DOHH2 (cell line): ENCODE data around the gene TRERF1.

Experiments
- H3F3A ChIP-seq: fragments of 200-600 bp; sonication (generic), shearing (Covaris generic); 2 replicates; pipeline ENCODE4 v1.6.0; 2016; ENCODE audit warnings: antibody characterized with exemption, mild to moderate bottlenecking; ENCODE audit not compliant: control insufficient read depth, insufficient read depth
- H3K27ac ChIP-seq: fragments of 200-600 bp; sonication (generic); 2 replicates; pipeline ENCODE4 v1.5.1; 2014; ENCODE audit warnings: low read depth, mild to moderate bottlenecking, low read length, moderate library complexity
- H3K27me3 ChIP-seq: fragments of 200-600 bp; sonication (generic); 2 replicates; pipeline ENCODE4 v1.6.1; 2014; ENCODE audit warnings: mild to moderate bottlenecking, low read length, mixed read lengths; ENCODE audit not compliant: control insufficient read depth
- H3K36me3 ChIP-seq: fragments of 200-600 bp; sonication (generic); 2 replicates; pipeline ENCODE4 v1.6.1; 2014; ENCODE audit warnings: mild to moderate bottlenecking, low read length, moderate library complexity, mixed read lengths; ENCODE audit not compliant: control insufficient read depth
- H3K4me1 ChIP-seq: fragments of 200-600 bp; sonication (generic); 2 replicates; pipeline ENCODE4 v1.6.1; 2014; ENCODE audit warnings: mild to moderate bottlenecking, low read length, mixed read lengths; ENCODE audit not compliant: control insufficient read depth
- H3K4me2 ChIP-seq: fragments of 200-600 bp; sonication (generic); 2 replicates; pipeline ENCODE4 v1.6.0; 2014; ENCODE audit warnings: mild to moderate bottlenecking, low read length, moderate library complexity
- H3K4me3 ChIP-seq: fragments of 200-600 bp; sonication (generic); 2 replicates; pipeline ENCODE4 v1.5.1; 2014; ENCODE audit warnings: mild to moderate bottlenecking, low read length, mixed read lengths
- H3K79me2 ChIP-seq: fragments of 200-600 bp; sonication (generic); 2 replicates; pipeline ENCODE4 v1.6.1; 2014; ENCODE audit warnings: mild to moderate bottlenecking, low read length, mixed read lengths; ENCODE audit not compliant: control insufficient read depth
- H3K9me2 ChIP-seq: fragments of 200-600 bp; sonication (generic); replicated peaks from 2 replicates; pipeline ENCODE4 v1.6.1; 2014; ENCODE audit warnings: mild to moderate bottlenecking, low read length, mixed read lengths; ENCODE audit not compliant: control insufficient read depth
- H3K9me3 ChIP-seq: fragments of 200-600 bp; sonication (generic); 2 replicates; pipeline ENCODE4 v1.6.1; 2014; ENCODE audit warnings: antibody characterized with exemption, low read length, mixed read lengths; ENCODE audit not compliant: control insufficient read depth, insufficient read depth
- H4K20me1 ChIP-seq: fragments of 200-600 bp; sonication (generic); 2 replicates; pipeline ENCODE4 v1.6.0; 2014; ENCODE audit warnings: low read depth, mild to moderate bottlenecking, antibody characterized with exemption, low read length, moderate library complexity; ENCODE audit not compliant: control insufficient read depth, insufficient read depth
- CTCF ChIP-seq: fragments of 200-600 bp; sonication (generic); IDR thresholded peaks from one replicate; pipeline ENCODE4 v1.5.1; 2014; ENCODE audit warnings: antibody characterized with exemption, mild to moderate bottlenecking, low read depth, low read length; ENCODE audit not compliant: poor library complexity, severe bottlenecking
- EZH2phosphoT487 ChIP-seq: fragments of 200-600 bp; sonication (generic); IDR thresholded peaks from 2 replicates; pipeline ENCODE4 v1.6.1; 2017; ENCODE audit warnings: borderline replicate concordance, mild to moderate bottlenecking, antibody characterized with exemption, low read length, moderate library complexity, mixed read lengths

Gene TRERF1

DNA sequence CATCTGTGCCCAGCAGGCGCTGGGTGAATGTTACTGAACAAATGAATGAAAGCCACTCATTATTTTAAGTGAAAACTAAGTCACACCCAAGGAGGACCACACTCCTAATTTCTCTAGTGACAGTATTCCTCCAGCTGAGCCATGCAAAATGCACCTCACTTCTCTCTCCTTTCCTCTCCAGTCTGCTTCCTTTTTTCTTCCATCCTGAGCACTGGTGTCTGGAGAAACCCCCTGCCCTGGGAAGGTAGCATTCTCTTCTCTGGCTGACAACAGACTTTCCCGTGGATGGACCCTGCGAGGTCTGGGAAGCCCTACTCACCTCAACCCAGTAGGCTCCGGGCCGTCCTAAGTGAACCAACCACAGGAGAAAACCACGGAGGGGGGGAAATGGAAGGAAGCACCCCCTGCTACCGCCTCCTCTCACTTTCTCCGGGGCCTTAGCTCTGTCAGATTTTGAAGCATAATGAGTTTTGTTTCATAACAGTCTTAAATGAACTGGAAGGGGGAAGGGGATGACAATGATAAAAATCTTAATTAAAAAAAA is 22.6 kb downstream of the TRERF1 start:
- Histone ChIP-seq H3K27ac (no peak overlapping the region), H3K4me2 (0 out of 2 replicates have a peak overlapping the region, but pooled peaks have one; percentile 8)

DNA sequence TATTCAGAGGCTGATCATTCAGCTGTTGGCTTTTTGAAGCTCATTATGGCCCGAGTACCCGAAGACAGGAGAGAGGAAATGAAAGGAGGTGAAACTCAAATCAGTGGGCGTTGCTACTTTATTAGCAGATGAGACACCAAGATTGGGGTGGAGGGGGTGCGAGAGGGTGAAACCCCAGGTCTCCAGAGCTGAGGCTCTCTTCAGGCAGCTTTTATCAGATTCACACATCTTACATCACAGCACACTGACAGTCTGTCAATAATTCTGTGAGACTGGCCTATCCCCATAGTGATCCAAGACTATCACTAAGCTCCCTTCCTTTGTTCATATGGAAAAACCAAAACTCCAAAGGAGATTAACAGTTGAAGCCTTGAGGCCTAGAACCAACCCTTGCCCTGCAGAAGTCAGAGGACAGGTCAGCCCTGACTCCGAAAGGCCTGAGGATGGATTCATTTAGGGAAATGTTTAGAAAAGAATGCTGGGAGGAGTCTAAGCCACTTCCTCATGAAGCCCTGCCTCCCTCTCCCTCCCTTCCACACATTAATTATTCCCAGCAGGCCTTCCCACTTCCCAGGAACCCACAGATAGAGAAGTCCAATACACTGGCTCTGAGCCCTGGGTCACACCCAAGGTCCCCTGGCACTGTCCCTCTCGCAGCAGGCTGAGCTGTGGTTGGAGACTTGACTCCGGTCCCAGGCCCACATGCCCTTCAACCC is 23.2 kb downstream of the TRERF1 start:
- H3K36me3 ChIP-seq: peaks cover 13% of the 10 kb centered on the region
- H3F3A ChIP-seq: no peaks in the 10 kb centered on the region
- H3K4me1 ChIP-seq: peaks cover 16% of the 10 kb centered on the region
- H3K4me2 ChIP-seq: peak overlapping the region; percentile 8; the same call in 1 of the 2 replicates
- no peaks in the 10 kb centered on the region for H3K27me3 ChIP-seq
- H4K20me1 ChIP-seq: peaks cover 4% of the 10 kb centered on the region
- H3K9me2 ChIP-seq: no peaks in the 10 kb centered on the region
- H3K9me3 ChIP-seq: no peaks in the 10 kb centered on the region
- peaks cover 68% of the 10 kb centered on the region for H3K79me2 ChIP-seq
- H3K27ac ChIP-seq: no peak overlapping the region
- TF ChIP-seq CTCF: no peak
- no peak for TF ChIP-seq EZH2phosphoT487
- H3K4me3 ChIP-seq: no peak overlapping the region

More for the DNA sequence above, 22.6 kb downstream of the TRERF1 start:
- Histone ChIP-seq H4K20me1 (peaks cover 4% of the 10 kb centered on the region), H3K4me1 (peaks cover 16% of the 10 kb centered on the region), H3F3A (no peaks in the 10 kb centered on the region), H3K79me2 (peaks cover 69% of the 10 kb centered on the region), H3K27me3 (no peaks in the 10 kb centered on the region), H3K4me3 (no peak overlapping the region), H3K9me3 (peaks cover 4% of the 10 kb centered on the region; the same call in 1 of the 2 replicates), H3K36me3 (peaks cover 20% of the 10 kb centered on the region), H3K9me2 (no peaks in the 10 kb centered on the region)
- TF ChIP-seq EZH2phosphoT487: no peak
- no peak for TF ChIP-seq CTCF

- no peak overlapping the region for H3K27ac ChIP-seq
- peaks cover 4% of the 10 kb centered on the region for H4K20me1 ChIP-seq
- H3K4me3 ChIP-seq: no peak overlapping the region
- H3K9me2 ChIP-seq: no peaks in the 10 kb centered on the region
- H3K4me2 ChIP-seq: no peak overlapping the region
- H3F3A ChIP-seq: no peaks in the 10 kb centered on the region
- no peak for TF ChIP-seq EZH2phosphoT487
- TF ChIP-seq CTCF: no peak
- peaks cover 68% of the 10 kb centered on the region for H3K79me2 ChIP-seq
- peaks cover 16% of the 10 kb centered on the region for H3K4me1 ChIP-seq
- no peaks in the 10 kb centered on the region for H3K27me3 ChIP-seq
- H3K9me3 ChIP-seq: no peaks in the 10 kb centered on the region
- peaks cover 8% of the 10 kb centered on the region; the same call in 1 of the 2 replicates for H3K36me3 ChIP-seq
These were observed 23.9 kb downstream of the TRERF1 start for GRCh38 chr6:42427871-42428270.
